ENCODE results near the gene MRGPRD.

Gene MRGPRD

GRCh38 chr11:69010361-69010891 lies 29.6 kb upstream of the MRGPRD start:
- no peak overlapping the region for H3K4me3 ChIP-seq (ENCODE audit: low read depth in 1 of 2, low read length in 2 of 2)
- peaks cover 9% of the 10 kb centered on the region for H4K20me1 ChIP-seq (ENCODE audit: insufficient read depth, low read length)
- peaks cover 28% of the 10 kb centered on the region for H3K27me3 ChIP-seq (ENCODE audit: insufficient read depth, low read length, poor library complexity)
- no peak for TF ChIP-seq EZH2 (IDR thresholded peaks at IDR 0.05; ENCODE audit: borderline replicate concordance, low read depth, low read length, severe bottlenecking)
- TF ChIP-seq, protein P1, sequence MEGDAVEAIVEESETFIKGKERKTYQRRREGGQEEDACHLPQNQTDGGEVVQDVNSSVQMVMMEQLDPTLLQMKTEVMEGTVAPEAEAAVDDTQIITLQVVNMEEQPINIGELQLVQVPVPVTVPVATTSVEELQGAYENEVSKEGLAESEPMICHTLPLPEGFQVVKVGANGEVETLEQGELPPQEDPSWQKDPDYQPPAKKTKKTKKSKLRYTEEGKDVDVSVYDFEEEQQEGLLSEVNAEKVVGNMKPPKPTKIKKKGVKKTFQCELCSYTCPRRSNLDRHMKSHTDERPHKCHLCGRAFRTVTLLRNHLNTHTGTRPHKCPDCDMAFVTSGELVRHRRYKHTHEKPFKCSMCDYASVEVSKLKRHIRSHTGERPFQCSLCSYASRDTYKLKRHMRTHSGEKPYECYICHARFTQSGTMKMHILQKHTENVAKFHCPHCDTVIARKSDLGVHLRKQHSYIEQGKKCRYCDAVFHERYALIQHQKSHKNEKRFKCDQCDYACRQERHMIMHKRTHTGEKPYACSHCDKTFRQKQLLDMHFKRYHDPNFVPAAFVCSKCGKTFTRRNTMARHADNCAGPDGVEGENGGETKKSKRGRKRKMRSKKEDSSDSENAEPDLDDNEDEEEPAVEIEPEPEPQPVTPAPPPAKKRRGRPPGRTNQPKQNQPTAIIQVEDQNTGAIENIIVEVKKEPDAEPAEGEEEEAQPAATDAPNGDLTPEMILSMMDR (IDR thresholded peaks at IDR 0.05; ENCODE audit: borderline replicate concordance, extremely low read depth, low read length, poor library complexity, severe bottlenecking) = no peak
- no peak overlapping the region for H2AFZ ChIP-seq (ENCODE audit: low read depth, low read length)
- H3K27ac ChIP-seq (ENCODE audit: low read length) = no peak overlapping the region
- DNase-seq (no peak), ATAC-seq (ENCODE audit: insufficient read depth, low read depth) (no peak)
- H3K9ac ChIP-seq (ENCODE audit: low read depth, low read length) = no peak overlapping the region
- no peak overlapping the region for H3K4me2 ChIP-seq (ENCODE audit: insufficient read depth, low read length)
- no peaks in the 10 kb centered on the region for H3K9me3 ChIP-seq (ENCODE audit: insufficient read depth, low read length, severe bottlenecking)
- H3K4me1 ChIP-seq (ENCODE audit: insufficient read depth, low read length) = no peaks in the 10 kb centered on the region
- H3K79me2 ChIP-seq (ENCODE audit: insufficient read depth, low read length) = no peaks in the 10 kb centered on the region
- no peaks in the 10 kb centered on the region for H3K36me3 ChIP-seq (ENCODE audit: insufficient read depth, low read length)

- Histone ChIP-seq H3K9ac (ENCODE audit: low read depth, low read length) (no peak overlapping the region), H3K4me3 (ENCODE audit: low read depth in 1 of 2, low read length in 2 of 2) (no peak overlapping the region), H4K20me1 (ENCODE audit: insufficient read depth, low read length) (peaks cover 15% of the 10 kb centered on the region), H3K4me2 (ENCODE audit: insufficient read depth, low read length) (no peak overlapping the region), H3K4me1 (ENCODE audit: insufficient read depth, low read length) (no peaks in the 10 kb centered on the region), H3K27ac (ENCODE audit: low read length) (no peak overlapping the region), H3K79me2 (ENCODE audit: insufficient read depth, low read length) (no peaks in the 10 kb centered on the region), H2AFZ (ENCODE audit: low read depth, low read length) (no peak overlapping the region), H3K27me3 (ENCODE audit: insufficient read depth, low read length, poor library complexity) (peaks cover 28% of the 10 kb centered on the region), H3K36me3 (ENCODE audit: insufficient read depth, low read length) (no peaks in the 10 kb centered on the region), H3K9me3 (ENCODE audit: insufficient read depth, low read length, severe bottlenecking) (no peaks in the 10 kb centered on the region)
- ATAC-seq (ENCODE audit: insufficient read depth, low read depth) (no peak), DNase-seq (no peak)
- TF ChIP-seq, protein P1 (IDR thresholded peaks at IDR 0.05; ENCODE audit: borderline replicate concordance, extremely low read depth, low read length, poor library complexity, severe bottlenecking) = no peak
- no peak for TF ChIP-seq EZH2 (IDR thresholded peaks at IDR 0.05; ENCODE audit: borderline replicate concordance, low read depth, low read length, severe bottlenecking)
Measured at GRCh38 chr11:69009441-69010211, 28.8 kb upstream of the MRGPRD start.

- Histone ChIP-seq H3K9ac (ENCODE audit: low read depth, low read length) (no peak overlapping the region), H4K20me1 (ENCODE audit: insufficient read depth, low read length) (peaks cover 15% of the 10 kb centered on the region), H3K9me3 (ENCODE audit: insufficient read depth, low read length, severe bottlenecking) (no peaks in the 10 kb centered on the region), H3K4me3 (ENCODE audit: low read depth in 1 of 2, low read length in 2 of 2) (no peak overlapping the region), H3K27me3 (ENCODE audit: insufficient read depth, low read length, poor library complexity) (peaks cover 28% of the 10 kb centered on the region), H3K79me2 (ENCODE audit: insufficient read depth, low read length) (no peaks in the 10 kb centered on the region), H3K4me1 (ENCODE audit: insufficient read depth, low read length) (no peaks in the 10 kb centered on the region), H2AFZ (ENCODE audit: low read depth, low read length) (no peak overlapping the region), H3K36me3 (ENCODE audit: insufficient read depth, low read length) (no peaks in the 10 kb centered on the region), H3K27ac (ENCODE audit: low read length) (no peak overlapping the region), H3K4me2 (ENCODE audit: insufficient read depth, low read length) (no peak overlapping the region)
- TF ChIP-seq, protein P1 (IDR thresholded peaks at IDR 0.05; ENCODE audit: borderline replicate concordance, extremely low read depth, low read length, poor library complexity, severe bottlenecking) = no peak
- no peak for TF ChIP-seq EZH2 (IDR thresholded peaks at IDR 0.05; ENCODE audit: borderline replicate concordance, low read depth, low read length, severe bottlenecking)
- DNase-seq = no peak
- no peak for ATAC-seq (ENCODE audit: insufficient read depth, low read depth)
Measured at GRCh38 chr11:69008737-69009440, 28.1 kb upstream of the MRGPRD start.
